ENCODE measurements around the gene IL16.

Gene IL16

GRCh38 chr15:81254277-81254915 lies 57.7 kb downstream of the IL16 start:
- no peak overlapping the region for H3K4me3 ChIP-seq (ENCODE audit: low read depth, low read length)

GRCh38 chr15:81254916-81255290 lies 58.2 kb downstream of the IL16 start:
- H3K4me3 ChIP-seq (ENCODE audit: low read depth, low read length): no peak overlapping the region

- H3K4me3 ChIP-seq (ENCODE audit: low read depth, low read length): no peak overlapping the region
Measured at GRCh38 chr15:81255315-81255957, 58.8 kb downstream of the IL16 start.

DNA sequence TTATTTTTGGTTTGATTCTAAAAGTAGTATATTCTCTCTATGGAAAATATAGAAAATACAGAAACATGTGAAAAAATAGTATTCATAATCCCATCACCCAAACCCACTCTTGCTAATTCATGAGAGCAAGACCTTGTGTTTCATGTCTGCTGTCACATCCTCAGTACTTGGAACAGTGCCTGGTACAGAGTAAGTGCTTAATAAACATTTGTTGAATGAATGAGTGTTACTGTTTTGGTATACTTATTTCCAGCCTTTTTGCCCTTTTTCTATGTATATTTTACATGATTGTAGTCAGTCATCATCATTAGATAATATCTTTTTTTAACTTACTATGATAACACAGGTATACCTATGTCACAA lies 59.3 kb downstream of the IL16 start:
- no peak overlapping the region for H3K4me3 ChIP-seq (ENCODE audit: low read depth, low read length)

- H3K4me3 ChIP-seq (ENCODE audit: low read depth, low read length): no peak overlapping the region
Measured at GRCh38 chr15:81256916-81257315, 60.2 kb downstream of the IL16 start.

DNA sequence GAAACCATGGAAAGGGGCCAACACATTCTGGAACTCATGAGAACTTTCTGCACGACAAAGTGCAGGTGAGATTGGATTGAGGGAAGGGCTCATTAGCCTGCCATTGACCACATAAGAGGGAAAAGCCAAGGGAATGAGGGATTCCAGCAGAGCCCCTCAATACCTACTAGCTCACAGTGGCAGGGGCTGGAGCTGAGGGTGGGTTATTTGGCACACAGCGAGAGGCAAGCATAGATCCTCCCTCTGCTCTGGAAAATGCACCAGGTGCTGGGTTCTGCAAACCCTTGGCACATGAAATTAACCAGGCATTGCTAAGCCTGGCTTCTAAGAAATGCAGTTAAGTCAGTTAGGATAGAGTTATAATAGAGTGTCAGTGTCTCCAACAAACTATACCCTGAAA lies 60.8 kb downstream of the IL16 start:
- no peak overlapping the region for H3K4me3 ChIP-seq (ENCODE audit: low read depth, low read length)

- H3K4me3 ChIP-seq (ENCODE audit: low read depth, low read length): no peak overlapping the region
Measured at GRCh38 chr15:81258455-81258854, 61.8 kb downstream of the IL16 start.

GRCh38 chr15:81259760-81260298 lies 63.1 kb downstream of the IL16 start:
- no peak overlapping the region for H3K4me3 ChIP-seq (ENCODE audit: low read depth, low read length)

DNA sequence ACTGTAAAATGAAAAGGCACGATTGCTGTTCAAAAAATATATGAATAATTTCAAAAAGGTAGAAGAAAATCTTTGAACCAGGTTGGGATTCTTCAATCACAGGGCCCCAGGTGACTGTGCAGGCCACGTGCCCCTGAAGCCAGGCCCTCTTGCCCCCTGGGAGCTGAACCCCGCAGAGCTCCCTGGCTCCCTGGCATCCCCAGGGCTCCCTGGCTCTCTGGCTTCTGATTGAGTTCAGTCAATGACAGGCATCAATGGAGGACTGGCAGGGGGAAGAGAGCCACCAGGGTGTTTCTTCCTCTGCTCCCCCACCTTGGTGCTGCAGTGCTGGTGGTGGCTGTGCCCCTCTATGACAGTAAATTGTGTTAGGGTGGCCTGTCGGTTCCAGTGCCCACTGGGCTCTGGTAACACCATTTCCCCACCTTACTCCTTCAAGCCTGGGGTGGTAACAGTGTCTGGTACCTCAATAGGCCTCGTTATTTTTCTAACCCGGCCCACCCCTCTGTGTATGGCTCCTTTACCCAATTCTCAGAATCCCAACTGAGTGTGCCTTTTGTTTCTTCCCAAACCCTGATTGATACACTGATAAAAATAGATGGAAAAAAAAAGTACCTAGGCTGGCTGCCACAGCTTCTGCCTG lies 64.6 kb downstream of the IL16 start:
- H3K4me3 ChIP-seq (ENCODE audit: low read depth, low read length): no peak overlapping the region

- no peak overlapping the region for H3K4me3 ChIP-seq (ENCODE audit: low read depth, low read length)
Measured at GRCh38 chr15:81263477-81263876, 66.8 kb downstream of the IL16 start.

DNA sequence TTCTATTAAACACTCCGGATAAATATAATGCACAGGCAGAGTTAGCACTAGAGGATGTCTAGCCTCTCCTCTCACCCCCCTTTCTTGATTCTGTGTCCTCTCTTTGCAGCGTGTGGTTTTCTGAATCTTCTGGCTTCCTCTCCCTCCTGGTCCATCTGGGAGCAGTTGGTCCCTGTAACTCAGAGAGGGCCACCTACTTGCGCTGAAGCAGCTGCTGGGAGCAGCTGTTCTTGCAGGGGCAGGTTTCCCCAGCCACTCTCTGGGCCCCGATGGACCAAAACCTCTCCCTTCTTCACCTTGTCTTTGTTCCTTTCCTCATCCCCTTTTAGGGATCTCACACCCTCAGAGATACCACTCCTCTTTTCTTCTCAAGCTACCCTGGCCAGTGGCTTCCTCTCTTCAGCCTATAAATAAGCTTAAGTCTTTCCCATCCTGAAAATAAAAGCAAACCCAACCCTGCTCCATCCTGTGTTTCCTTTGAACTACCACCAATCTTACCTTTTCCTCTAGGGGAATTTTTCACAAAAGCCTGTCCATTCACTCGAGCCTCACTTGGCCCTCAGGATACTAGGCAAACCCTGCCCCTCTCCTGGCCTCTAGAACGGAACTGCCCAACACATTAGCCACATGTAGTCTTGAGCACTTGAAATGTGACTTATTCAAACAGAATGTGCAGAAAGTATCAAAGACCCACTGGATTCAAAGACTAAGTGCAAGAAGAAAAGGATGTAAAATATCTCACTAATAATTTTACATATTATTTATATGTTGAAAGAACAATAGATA lies 67.6 kb downstream of the IL16 start:
- no peak overlapping the region for H3K4me3 ChIP-seq (ENCODE audit: low read depth, low read length)

GRCh38 chr15:81265256-81265943 lies 68.7 kb downstream of the IL16 start:
- no peak overlapping the region for H3K4me3 ChIP-seq (ENCODE audit: low read depth, low read length)

DNA sequence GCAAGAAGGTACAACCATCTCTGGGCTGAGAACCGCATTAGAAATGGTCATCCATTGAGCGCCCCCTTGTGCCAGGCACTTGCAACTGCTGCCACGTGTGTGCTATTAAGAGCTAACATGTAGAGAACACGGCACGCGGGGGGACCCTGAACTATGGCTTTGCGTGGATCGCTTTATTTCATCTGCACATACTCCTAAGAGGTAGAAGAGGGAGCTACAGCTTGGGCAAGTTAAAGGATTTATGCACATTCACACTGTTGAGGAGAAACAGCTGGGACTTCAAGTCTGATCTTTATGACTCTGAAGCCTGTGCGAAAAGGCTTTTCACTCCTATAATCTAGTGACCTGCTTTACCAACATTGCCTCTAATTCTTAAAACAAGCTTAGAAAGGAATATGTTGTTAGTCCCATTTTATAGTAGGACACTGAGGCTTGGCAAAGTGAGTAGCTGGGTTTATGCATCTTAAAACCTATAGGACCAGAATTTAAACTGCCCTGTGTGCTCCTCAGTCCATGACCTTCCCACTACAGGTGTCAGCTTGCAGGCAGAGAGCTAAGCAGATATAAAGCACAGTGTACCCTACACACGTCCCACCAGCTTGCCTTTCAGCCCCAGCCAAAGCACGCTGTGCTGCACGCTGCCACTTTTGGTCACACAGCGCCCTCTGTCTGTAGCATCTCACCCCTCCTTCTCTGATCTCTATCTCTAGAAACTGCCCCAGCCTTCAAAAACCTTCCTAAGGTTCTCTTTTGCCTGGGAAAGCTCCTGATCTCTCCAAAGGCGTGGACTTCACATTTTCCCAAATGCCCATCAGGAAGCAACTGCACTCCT lies 69.5 kb downstream of the IL16 start:
- H3K4me3 ChIP-seq (ENCODE audit: low read depth, low read length): no peak overlapping the region

- no peak overlapping the region for H3K4me3 ChIP-seq (ENCODE audit: low read depth, low read length)
Measured at GRCh38 chr15:81268340-81268739, 71.7 kb downstream of the IL16 start.

DNA sequence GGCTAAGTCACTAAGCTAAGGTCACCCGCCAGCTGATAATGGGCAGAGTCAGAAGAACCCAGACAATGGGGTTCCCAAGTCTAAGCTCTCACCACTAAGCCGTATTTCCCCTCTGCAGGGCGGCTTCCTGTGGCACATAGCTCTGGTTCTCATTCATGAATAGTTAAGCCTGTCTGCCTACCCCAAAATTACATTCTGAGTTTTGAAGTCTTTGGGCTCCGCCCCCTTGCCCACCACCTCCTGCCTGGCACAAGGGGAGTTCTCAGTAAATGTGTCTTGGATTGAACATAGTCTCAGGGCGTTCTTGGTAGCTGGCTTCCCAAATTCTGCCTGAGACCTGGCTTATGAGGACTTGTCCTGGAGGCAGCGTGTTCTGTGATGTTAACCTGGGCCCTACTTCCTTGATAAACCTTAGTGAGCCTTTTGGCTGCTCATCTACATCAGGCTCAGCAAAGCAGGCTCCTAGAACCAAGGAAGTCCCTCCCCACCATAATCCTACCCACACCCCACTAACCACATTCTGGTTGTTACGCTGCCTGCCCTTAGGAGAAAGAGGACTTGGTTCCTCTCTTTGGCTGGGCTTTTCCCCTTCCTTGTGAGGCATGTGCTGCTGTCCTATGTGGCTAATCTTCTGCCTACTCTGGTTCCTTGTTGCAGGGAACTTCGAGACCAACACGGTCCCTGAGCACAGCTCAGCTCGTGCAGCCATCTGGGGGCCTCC lies 72.4 kb downstream of the IL16 start:
- no peak overlapping the region for H3K4me3 ChIP-seq (ENCODE audit: low read depth, low read length)

DNA sequence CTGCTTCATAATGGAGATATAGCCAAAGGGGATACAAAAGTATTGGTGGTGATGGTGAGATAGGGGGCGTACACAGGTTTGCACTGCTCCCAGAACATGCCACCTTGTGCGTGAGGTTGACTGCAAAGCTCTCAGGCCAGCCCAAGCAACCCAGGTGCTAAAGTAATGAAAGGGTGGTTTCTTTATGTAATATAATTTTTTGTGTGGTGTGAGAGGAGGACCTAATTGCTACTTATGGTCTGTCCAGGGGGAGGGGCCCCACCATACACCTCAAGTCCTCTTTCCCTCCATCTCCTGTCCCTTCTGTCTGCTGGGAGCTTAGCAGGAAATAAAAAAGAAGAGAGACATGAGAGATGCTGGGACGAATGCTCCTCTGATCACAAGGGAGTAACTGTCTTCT lies 73.5 kb downstream of the IL16 start:
- H3K4me3 ChIP-seq (ENCODE audit: low read depth, low read length): no peak overlapping the region

DNA sequence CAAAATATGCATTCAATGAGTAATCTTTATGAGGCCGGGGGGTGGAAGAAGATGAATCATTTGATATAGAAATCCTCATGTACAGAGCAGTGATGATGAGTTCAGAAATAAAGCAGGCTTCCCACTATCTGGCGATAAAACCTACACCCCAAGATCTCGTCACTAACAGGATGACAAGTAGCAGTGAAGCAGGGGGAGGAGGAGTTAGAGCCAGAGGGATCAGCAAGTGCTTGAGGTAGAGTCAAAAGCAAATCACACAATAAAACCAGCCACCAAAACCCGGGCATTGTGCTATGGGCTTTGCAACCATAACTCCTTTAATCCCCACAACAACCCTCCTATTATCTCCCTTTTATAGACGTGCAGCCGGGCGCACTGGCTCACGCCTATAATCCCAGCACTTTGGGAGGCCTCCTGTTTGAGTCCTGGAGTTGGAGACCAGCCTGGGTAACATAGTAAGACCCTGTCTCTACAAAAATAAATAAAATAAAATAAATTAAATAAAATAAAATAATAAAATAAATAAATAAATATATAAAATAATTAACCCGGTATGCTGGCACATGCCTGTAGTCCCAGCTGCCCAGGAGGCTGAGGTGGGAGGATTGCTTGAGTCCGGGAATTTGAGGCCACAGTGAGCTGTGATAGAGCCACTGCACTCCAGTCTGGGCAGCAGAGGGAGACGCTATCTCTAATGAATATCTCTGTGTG lies 74.3 kb downstream of the IL16 start:
- H3K4me3 ChIP-seq (ENCODE audit: low read depth, low read length): no peak overlapping the region

DNA sequence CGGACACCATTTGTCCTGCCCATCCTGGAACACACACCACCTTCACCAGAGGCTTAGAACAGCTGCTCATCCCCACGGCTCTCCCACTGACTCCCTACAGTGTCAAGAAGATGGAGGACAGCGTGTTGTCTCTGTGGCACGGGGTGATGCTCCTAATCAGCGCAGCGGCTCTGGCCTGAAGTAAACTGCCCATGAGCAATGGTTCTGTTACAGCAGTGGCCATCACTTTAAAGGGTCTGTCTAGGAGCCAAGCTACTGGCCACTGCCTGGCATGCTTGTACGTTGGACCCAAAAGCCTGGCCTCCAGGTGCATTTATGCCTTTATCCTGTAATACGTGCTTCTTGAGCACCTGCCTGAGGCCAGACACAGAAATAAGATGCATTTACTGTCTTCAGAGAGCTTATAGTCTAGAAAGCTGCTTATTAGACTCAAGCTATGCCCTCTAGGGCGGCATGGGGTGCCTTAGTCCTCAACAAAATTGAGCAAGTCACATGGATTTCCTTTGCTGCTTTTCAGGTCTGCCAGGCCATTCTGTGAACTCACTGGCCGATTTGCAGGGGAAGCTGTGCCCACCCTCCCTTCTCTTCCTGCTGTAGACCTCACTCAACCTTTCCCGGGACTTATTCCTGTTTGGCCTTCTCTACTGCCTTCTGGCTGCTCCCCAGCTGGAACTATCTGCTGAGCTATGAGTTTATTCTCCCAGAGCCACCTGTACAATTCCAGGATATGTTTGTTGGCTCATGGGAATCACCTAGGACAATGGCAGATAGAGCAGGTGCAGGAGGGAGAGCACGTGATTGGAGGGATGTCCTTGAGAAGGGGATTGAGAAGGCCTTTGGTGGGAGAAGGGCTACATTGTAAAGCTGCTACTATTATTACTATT lies 75.3 kb downstream of the IL16 start:
- no peak overlapping the region for H3K4me3 ChIP-seq (ENCODE audit: low read depth, low read length)

All from iPS-11a (cell line).